Lung (tissue), 12 donors: ENCODE measurements around the gene EZH1. TPM values are rescaled to one million over a fixed set of nuclear protein-coding genes. Genes with fewer than 3 reads are reported as not detected.
"Not testable (repeated sequence)": the region's sequence is repeated elsewhere in the genome, so short reads cannot be mapped to it uniquely, and the experiment has no call there.

Experiments
- ATAC-seq: fragments of 200-7000 bp; cut with Tn5 transposase; one replicate; pipeline ENCODE4 v1.9.1; 2020; ENCODE audit warnings: moderate number of reproducible peaks; ENCODE audit not compliant: insufficient read depth, low FRiP score
- DNase-seq, 3 donors: peaks; one replicate each; pipeline ENCODE4 v3.0.0-alpha.2; 2013 to 2017
- H3K27ac ChIP-seq, 2 donors: one replicate each; pipeline ENCODE4 v1.5.1; 2013; ENCODE audit warnings: mild to moderate bottlenecking in 2 of 2, moderate library complexity in 2 of 2, control low read depth in 1 of 2, inconsistent platforms in 1 of 2, low read depth in 1 of 2, low read length in 1 of 2
- H3K27me3 ChIP-seq, 3 donors: one replicate each; pipeline ENCODE4 v1.5.1; 2013; ENCODE audit warnings: low read length in 2 of 3; ENCODE audit not compliant: control insufficient read depth in 3 of 3, insufficient read depth in 3 of 3
- H3K36me3 ChIP-seq, 4 donors: one replicate each; pipeline ENCODE4 v1.5.1; 2013; ENCODE audit warnings: low read length in 4 of 4, mild to moderate bottlenecking in 1 of 4, moderate library complexity in 1 of 4; ENCODE audit not compliant: control insufficient read depth in 4 of 4, insufficient read depth in 4 of 4
- H3K4me1 ChIP-seq, 5 donors: one replicate each; pipeline ENCODE4 v1.5.1; 2013; ENCODE audit warnings: low read length in 5 of 5, mild to moderate bottlenecking in 2 of 5, moderate library complexity in 1 of 5; ENCODE audit not compliant: control insufficient read depth in 5 of 5, insufficient read depth in 5 of 5
- H3K4me3 ChIP-seq: one replicate; pipeline ENCODE4 v1.5.1; 2013; ENCODE audit warnings: mild to moderate bottlenecking, control low read depth, moderate library complexity
- H3K9ac ChIP-seq, 2 donors: one replicate each; pipeline ENCODE4 v1.5.1; 2013; ENCODE audit warnings: low read length in 2 of 2, control low read depth in 1 of 2; ENCODE audit not compliant: insufficient read depth in 1 of 2
- H3K9me3 ChIP-seq, 4 donors: one replicate each; pipeline ENCODE4 v1.5.1; 2013; ENCODE audit warnings: low read length in 3 of 4, mild to moderate bottlenecking in 1 of 4, moderate library complexity in 1 of 4; ENCODE audit not compliant: control insufficient read depth in 4 of 4, insufficient read depth in 3 of 4
- WGBS, 2 donors: extraction: QIAGEN DNeasy Blood & Tissue Kit; methylation state at CpG; one replicate each; pipeline ENCODE4 v1.1.7; 2013; 5-methylcytosine and 5-hydroxymethylcytosine counted together
- polyA plus RNA-seq, 2 donors: library from polyadenylated mRNA; stranded (reverse); fragments of 200-250 nt; gene quantifications; one replicate each; pipeline ENCODE4 v1.2.1, GENCODE V29; 2013
- total RNA-seq, 2 donors: library from RNA; depleted of rRNA in 1 of 2; stranded (reverse); fragments of >200 nt in 1 of 2; gene quantifications; one replicate each; pipeline ENCODE4 v1.2.1, GENCODE V29; 2014 to 2021
- TF ChIP-seq, protein P1 (sequence below): IDR thresholded peaks from 2 replicates; pipeline ENCODE4 v1.5.1; 2012; ENCODE audit warnings: mild to moderate bottlenecking; ENCODE audit errors: control extremely low read depth, extremely low read depth
- donor health status: control.
- donor health status: control.
- donor health status: Bipolar disorder and iron deficiency.
- donor health status: healthy.
- donor health status: DM: yes; HTN: yes; CAD: no.

Gene EZH1
- total and polyA plus RNA-seq, 4 donors = 20.7 to 53.2 (median 27.4) TPM

DNA sequence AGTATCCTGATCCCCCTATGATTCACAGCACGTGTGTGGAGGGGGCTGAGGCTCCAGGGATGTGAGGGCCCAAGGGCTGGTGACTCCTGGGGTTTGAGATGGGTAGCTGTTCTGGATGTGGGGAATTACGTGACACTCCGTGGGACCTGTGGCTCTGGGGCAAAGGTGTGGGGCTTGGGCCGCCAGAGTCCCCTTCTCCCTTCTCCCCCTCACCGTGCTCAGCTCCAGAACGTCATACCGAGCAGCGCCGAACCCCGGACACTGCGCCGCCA lies 75.2 kb downstream of the EZH1 start:
- Histone ChIP-seq H3K4me1 (peaks cover 4 to 27% (median 9%) of the 10 kb centered on the region in 5 donors), H3K27ac (peak overlapping the region in 1 of 2 donors; percentile 43), H3K9me3 (no peaks in the 10 kb centered on the region), H3K9ac (no peak overlapping the region), H3K4me3 (no peak overlapping the region), H3K27me3 (no peaks in the 10 kb centered on the region), H3K36me3 (peaks cover 2 to 55% (median 37%) of the 10 kb centered on the region in 4 donors)
- DNase-seq (no peak), ATAC-seq (no peak)
- TF ChIP-seq, protein P1, sequence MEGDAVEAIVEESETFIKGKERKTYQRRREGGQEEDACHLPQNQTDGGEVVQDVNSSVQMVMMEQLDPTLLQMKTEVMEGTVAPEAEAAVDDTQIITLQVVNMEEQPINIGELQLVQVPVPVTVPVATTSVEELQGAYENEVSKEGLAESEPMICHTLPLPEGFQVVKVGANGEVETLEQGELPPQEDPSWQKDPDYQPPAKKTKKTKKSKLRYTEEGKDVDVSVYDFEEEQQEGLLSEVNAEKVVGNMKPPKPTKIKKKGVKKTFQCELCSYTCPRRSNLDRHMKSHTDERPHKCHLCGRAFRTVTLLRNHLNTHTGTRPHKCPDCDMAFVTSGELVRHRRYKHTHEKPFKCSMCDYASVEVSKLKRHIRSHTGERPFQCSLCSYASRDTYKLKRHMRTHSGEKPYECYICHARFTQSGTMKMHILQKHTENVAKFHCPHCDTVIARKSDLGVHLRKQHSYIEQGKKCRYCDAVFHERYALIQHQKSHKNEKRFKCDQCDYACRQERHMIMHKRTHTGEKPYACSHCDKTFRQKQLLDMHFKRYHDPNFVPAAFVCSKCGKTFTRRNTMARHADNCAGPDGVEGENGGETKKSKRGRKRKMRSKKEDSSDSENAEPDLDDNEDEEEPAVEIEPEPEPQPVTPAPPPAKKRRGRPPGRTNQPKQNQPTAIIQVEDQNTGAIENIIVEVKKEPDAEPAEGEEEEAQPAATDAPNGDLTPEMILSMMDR = no peak
- WGBS, 2 donors = 60 to 79% methylated on average over 12 of the region's 12 CpGs

DNA sequence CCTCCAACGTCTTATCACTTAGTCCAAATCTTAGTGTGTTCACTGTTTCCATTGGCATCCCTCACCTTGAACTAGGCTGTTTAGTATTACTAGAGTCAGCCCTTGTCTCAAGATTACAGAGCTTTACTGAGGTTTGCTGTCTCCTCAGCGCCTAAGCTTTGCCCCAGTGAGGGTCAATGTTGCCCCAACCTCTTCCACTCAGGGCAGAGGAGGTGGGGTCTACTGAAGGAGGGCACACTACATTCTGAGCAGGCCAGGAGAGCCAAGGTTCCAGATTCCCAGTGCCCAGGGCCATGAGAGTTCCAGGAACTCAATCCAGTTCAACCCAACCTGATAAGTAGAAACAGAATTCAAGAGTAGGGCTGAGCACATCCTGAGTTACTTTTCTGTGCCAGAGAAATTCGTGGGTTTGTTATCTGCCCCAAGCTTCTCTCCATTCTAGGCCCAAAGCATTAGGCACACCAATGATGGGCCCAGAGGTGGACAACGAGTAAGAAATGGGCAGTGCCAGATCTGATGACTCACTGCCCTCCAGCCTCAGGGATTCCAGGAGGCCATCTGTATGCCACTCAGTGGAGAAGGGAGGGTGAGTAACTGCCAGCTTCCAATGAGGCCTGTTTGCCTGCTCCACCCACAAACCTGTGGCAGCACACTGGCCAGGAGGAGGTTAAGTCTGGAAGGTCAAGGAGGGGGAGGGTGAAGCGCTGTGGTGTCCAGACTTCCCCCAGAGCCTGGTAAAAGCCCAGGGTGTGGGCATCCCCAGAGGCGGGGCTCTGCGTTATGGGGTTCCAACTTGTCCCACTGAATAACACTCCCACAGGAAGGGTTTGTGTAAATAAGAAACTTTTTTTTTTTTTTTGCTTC lies 77.5 kb downstream of the EZH1 start:
- DNase-seq (no peak), ATAC-seq (peak; percentile 70)
- Histone ChIP-seq H3K4me1 (peaks cover 0 to 16% (median 7%) of the 10 kb centered on the region in 5 donors), H3K9me3 (no peaks in the 10 kb centered on the region), H3K36me3 (peaks cover 2 to 44% (median 37%) of the 10 kb centered on the region in 4 donors), H3K27me3 (no peaks in the 10 kb centered on the region), H3K9ac (peak overlapping the region in 1 of 2 donors; percentile 23), H3K4me3 (no peak overlapping the region), H3K27ac (peak overlapping the region; percentile 66 to 79)
- TF ChIP-seq, protein P1 = no peak
- 48 to 69% methylated on average over 7 of the region's 7 CpGs for WGBS, 2 donors

DNA sequence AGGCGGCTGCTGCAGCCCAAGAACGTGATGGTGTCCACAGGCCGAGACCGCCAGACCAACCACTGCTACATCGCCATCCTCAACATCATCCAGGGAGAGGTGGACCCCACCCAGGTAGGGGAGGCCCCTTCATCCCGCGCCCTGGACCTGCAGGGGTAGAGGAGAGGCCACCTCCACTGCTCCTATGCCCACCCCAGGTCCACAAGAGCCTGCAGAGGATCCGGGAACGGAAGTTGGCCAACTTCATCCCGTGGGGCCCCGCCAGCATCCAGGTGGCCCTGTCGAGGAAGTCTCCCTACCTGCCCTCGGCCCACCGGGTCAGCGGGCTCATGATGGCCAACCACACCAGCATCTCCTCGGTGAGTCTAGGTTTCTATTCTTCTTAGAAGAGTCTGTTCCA lies 78.7 kb downstream of the EZH1 start:
- not testable (repeated sequence) for H3K9me3 ChIP-seq, H3K27ac ChIP-seq, H3K27me3 ChIP-seq, ATAC-seq, DNase-seq, H3K9ac ChIP-seq, H3K4me3 ChIP-seq
- 90 to 92% methylated on average over 9 to 14 of the region's 16 CpGs for WGBS, 2 donors
- H3K4me1 ChIP-seq = peaks cover 0 to 16% (median 7%) of the 10 kb centered on the region in 5 donors
- peaks cover 2 to 34% (median 32%) of the 10 kb centered on the region in 4 donors for H3K36me3 ChIP-seq

DNA sequence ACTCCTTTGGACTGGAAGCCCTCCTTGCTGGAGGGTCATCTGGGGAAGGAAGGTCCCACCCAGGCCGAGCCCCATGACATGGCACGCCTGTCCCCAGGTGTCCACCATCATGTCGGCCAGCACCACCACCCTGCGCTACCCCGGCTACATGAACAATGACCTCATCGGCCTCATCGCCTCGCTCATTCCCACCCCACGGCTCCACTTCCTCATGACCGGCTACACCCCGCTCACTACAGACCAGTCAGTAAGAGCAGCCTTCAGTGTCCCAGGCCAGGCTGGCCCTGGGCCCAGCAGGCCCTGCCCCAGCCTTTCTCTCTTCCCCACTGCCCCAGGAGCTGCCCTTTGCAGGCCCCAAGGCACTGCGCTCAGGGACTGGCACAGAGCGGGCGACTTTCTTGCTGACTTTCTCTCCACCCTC lies 79.2 kb downstream of the EZH1 start:
- Histone ChIP-seq H3K27ac (no peak overlapping the region), H3K27me3 (no peaks in the 10 kb centered on the region), H3K9me3 (no peaks in the 10 kb centered on the region), H3K4me1 (peaks cover 0 to 16% (median 7%) of the 10 kb centered on the region in 5 donors), H3K36me3 (peaks cover 2 to 37% (median 27%) of the 10 kb centered on the region in 4 donors), H3K9ac (no peak overlapping the region), H3K4me3 (no peak overlapping the region)
- DNase-seq = no peak
- no peak for ATAC-seq
- TF ChIP-seq, protein P1 = no peak
- WGBS, 2 donors = 87% methylated on average over 14 of the region's 14 CpGs
